ENCODE measurements around the gene SHOC2.

Gene SHOC2

GRCh38 chr10:110927461-110927860 lies 8.1 kb downstream of the SHOC2 start:
- H3K36me3 ChIP-seq (ENCODE audit: control insufficient read depth in 1 of 2, insufficient read depth in 2 of 2, low read length in 2 of 2), result no peaks in the 10 kb centered on the region
- no peaks in the 10 kb centered on the region for H3K9me3 ChIP-seq (ENCODE audit: insufficient read depth, low read depth, low read length)
- no peak overlapping the region for H3K27ac ChIP-seq (ENCODE audit: low read depth, low read length)
- H3K4ac ChIP-seq (ENCODE audit: low read depth, low read length), result no peak overlapping the region
- no peak overlapping the region for H3K9ac ChIP-seq (ENCODE audit: low read length)
- H3K4me3 ChIP-seq (ENCODE audit: low read depth, low read length), result no peak overlapping the region
- no peak overlapping the region for H4K91ac ChIP-seq (ENCODE audit: low read depth, low read length)
- H3K27me3 ChIP-seq (ENCODE audit: insufficient read depth, low read length), result no peaks in the 10 kb centered on the region
- no peak overlapping the region for H3K18ac ChIP-seq (ENCODE audit: low read length)
- no peak overlapping the region for H2AFZ ChIP-seq (ENCODE audit: insufficient read depth, low read length, poor library complexity)
- no peak overlapping the region for H2BK5ac ChIP-seq (ENCODE audit: low read depth, low read length, poor library complexity)
- H4K12ac ChIP-seq (ENCODE audit: low read depth, low read length), result no peak overlapping the region
- H2AK5ac ChIP-seq (ENCODE audit: low read length), result no peak overlapping the region
- no peaks in the 10 kb centered on the region for H3K79me1 ChIP-seq (ENCODE audit: low read length)
- H2BK120ac ChIP-seq (ENCODE audit: insufficient read depth, low read length, poor library complexity), result no peak overlapping the region
- H2BK12ac ChIP-seq (ENCODE audit: low read length), result no peak overlapping the region
- H3K4me2 ChIP-seq (ENCODE audit: low read length), result no peak overlapping the region
- no peaks in the 10 kb centered on the region for H3K4me1 ChIP-seq (ENCODE audit: control insufficient read depth in 1 of 2, insufficient read depth in 2 of 2, low read length in 2 of 2)
- no peak overlapping the region for H4K8ac ChIP-seq (ENCODE audit: low read depth, low read length)
- peaks cover 4% of the 10 kb centered on the region for H3K79me2 ChIP-seq (ENCODE audit: control insufficient read depth, insufficient read depth, low read length, poor library complexity)
- no peak overlapping the region for H3K23ac ChIP-seq (ENCODE audit: low read length)
- WGBS (ENCODE audit: extremely low coverage, insufficient coverage, insufficient read length), result no CpG with 5 or more reads among the region's 2 CpGs
- no peak overlapping the region for H3K14ac ChIP-seq (ENCODE audit: low read length)
- DNase-seq, result no peak

GRCh38 chr10:110931769-110932381 lies 12.5 kb downstream of the SHOC2 start:
- no peaks in the 10 kb centered on the region for H3K79me1 ChIP-seq (ENCODE audit: low read length)
- H3K23ac ChIP-seq (ENCODE audit: low read length), result no peak overlapping the region
- no peak overlapping the region for H4K12ac ChIP-seq (ENCODE audit: low read depth, low read length)
- H3K14ac ChIP-seq (ENCODE audit: low read length), result no peak overlapping the region
- no peak for DNase-seq
- peaks cover 4% of the 10 kb centered on the region for H3K79me2 ChIP-seq (ENCODE audit: control insufficient read depth, insufficient read depth, low read length, poor library complexity)
- no peak overlapping the region for H2BK120ac ChIP-seq (ENCODE audit: insufficient read depth, low read length, poor library complexity)
- no peak overlapping the region for H3K4me2 ChIP-seq (ENCODE audit: low read length)
- no peak overlapping the region for H2BK12ac ChIP-seq (ENCODE audit: low read length)
- no peak overlapping the region for H3K4me3 ChIP-seq (ENCODE audit: low read depth, low read length)
- H2BK5ac ChIP-seq (ENCODE audit: low read depth, low read length, poor library complexity), result no peak overlapping the region
- H4K8ac ChIP-seq (ENCODE audit: low read depth, low read length), result no peak overlapping the region
- H3K27me3 ChIP-seq (ENCODE audit: insufficient read depth, low read length), result no peaks in the 10 kb centered on the region
- H3K9me3 ChIP-seq (ENCODE audit: insufficient read depth, low read depth, low read length), result peaks cover 1% of the 10 kb centered on the region
- no peak overlapping the region for H3K27ac ChIP-seq (ENCODE audit: low read depth, low read length)
- no peak overlapping the region for H3K18ac ChIP-seq (ENCODE audit: low read length)
- H4K91ac ChIP-seq (ENCODE audit: low read depth, low read length), result no peak overlapping the region
- no peak overlapping the region for H3K9ac ChIP-seq (ENCODE audit: low read length)
- WGBS (ENCODE audit: extremely low coverage, insufficient coverage, insufficient read length), result no CpG with 5 or more reads among the region's 1 CpG
- no peak overlapping the region for H3K4ac ChIP-seq (ENCODE audit: low read depth, low read length)
- H2AFZ ChIP-seq (ENCODE audit: insufficient read depth, low read length, poor library complexity), result no peak overlapping the region
- H3K36me3 ChIP-seq (ENCODE audit: control insufficient read depth in 1 of 2, insufficient read depth in 2 of 2, low read length in 2 of 2), result no peaks in the 10 kb centered on the region
- no peaks in the 10 kb centered on the region for H3K4me1 ChIP-seq (ENCODE audit: control insufficient read depth in 1 of 2, insufficient read depth in 2 of 2, low read length in 2 of 2)
- H2AK5ac ChIP-seq (ENCODE audit: low read length), result no peak overlapping the region

GRCh38 chr10:110932505-110933180 lies 13.2 kb downstream of the SHOC2 start:
- no peak overlapping the region for H4K12ac ChIP-seq (ENCODE audit: low read depth, low read length)
- no peak overlapping the region for H3K14ac ChIP-seq (ENCODE audit: low read length)
- H3K27ac ChIP-seq (ENCODE audit: low read depth, low read length), result no peak overlapping the region
- H4K91ac ChIP-seq (ENCODE audit: low read depth, low read length), result no peak overlapping the region
- no CpG with 5 or more reads among the region's 1 CpG for WGBS (ENCODE audit: extremely low coverage, insufficient coverage, insufficient read length)
- H2BK5ac ChIP-seq (ENCODE audit: low read depth, low read length, poor library complexity), result no peak overlapping the region
- no peaks in the 10 kb centered on the region for H3K79me1 ChIP-seq (ENCODE audit: low read length)
- H2BK12ac ChIP-seq (ENCODE audit: low read length), result no peak overlapping the region
- H3K4ac ChIP-seq (ENCODE audit: low read depth, low read length), result no peak overlapping the region
- H3K4me3 ChIP-seq (ENCODE audit: low read depth, low read length), result no peak overlapping the region
- no peaks in the 10 kb centered on the region for H3K36me3 ChIP-seq (ENCODE audit: control insufficient read depth in 1 of 2, insufficient read depth in 2 of 2, low read length in 2 of 2)
- H3K27me3 ChIP-seq (ENCODE audit: insufficient read depth, low read length), result no peaks in the 10 kb centered on the region
- no peak overlapping the region for H2AFZ ChIP-seq (ENCODE audit: insufficient read depth, low read length, poor library complexity)
- H3K9ac ChIP-seq (ENCODE audit: low read length), result no peak overlapping the region
- no peak overlapping the region for H2AK5ac ChIP-seq (ENCODE audit: low read length)
- H3K79me2 ChIP-seq (ENCODE audit: control insufficient read depth, insufficient read depth, low read length, poor library complexity), result peaks cover 4% of the 10 kb centered on the region
- H3K18ac ChIP-seq (ENCODE audit: low read length), result no peak overlapping the region
- H3K4me1 ChIP-seq (ENCODE audit: control insufficient read depth in 1 of 2, insufficient read depth in 2 of 2, low read length in 2 of 2), result no peaks in the 10 kb centered on the region
- no peak overlapping the region for H3K4me2 ChIP-seq (ENCODE audit: low read length)
- DNase-seq, result peak in 1 of 2 donors; percentile 53
- no peak overlapping the region for H2BK120ac ChIP-seq (ENCODE audit: insufficient read depth, low read length, poor library complexity)
- H4K8ac ChIP-seq (ENCODE audit: low read depth, low read length), result no peak overlapping the region
- no peak overlapping the region for H3K23ac ChIP-seq (ENCODE audit: low read length)
- H3K9me3 ChIP-seq (ENCODE audit: insufficient read depth, low read depth, low read length), result peaks cover 1% of the 10 kb centered on the region

- H3K23ac ChIP-seq (ENCODE audit: low read length), result no peak overlapping the region
- no CpG with 5 or more reads among the region's 18 CpGs for WGBS (ENCODE audit: extremely low coverage, insufficient coverage, insufficient read length)
- H3K27me3 ChIP-seq (ENCODE audit: insufficient read depth, low read length), result no peaks in the 10 kb centered on the region
- H2AFZ ChIP-seq (ENCODE audit: insufficient read depth, low read length, poor library complexity), result no peak overlapping the region
- peak overlapping the region; percentile 75 for H3K4ac ChIP-seq (ENCODE audit: low read depth, low read length)
- DNase-seq, result no peak
- no peak overlapping the region for H3K18ac ChIP-seq (ENCODE audit: low read length)
- H2AK5ac ChIP-seq (ENCODE audit: low read length), result no peak overlapping the region
- H3K14ac ChIP-seq (ENCODE audit: low read length), result no peak overlapping the region
- H2BK12ac ChIP-seq (ENCODE audit: low read length), result no peak overlapping the region
- peaks cover 1% of the 10 kb centered on the region for H3K9me3 ChIP-seq (ENCODE audit: insufficient read depth, low read depth, low read length)
- no peak overlapping the region for H3K4me3 ChIP-seq (ENCODE audit: low read depth, low read length)
- H3K36me3 ChIP-seq (ENCODE audit: control insufficient read depth in 1 of 2, insufficient read depth in 2 of 2, low read length in 2 of 2), result no peaks in the 10 kb centered on the region
- H2BK5ac ChIP-seq (ENCODE audit: low read depth, low read length, poor library complexity), result no peak overlapping the region
- no peaks in the 10 kb centered on the region for H3K4me1 ChIP-seq (ENCODE audit: control insufficient read depth in 1 of 2, insufficient read depth in 2 of 2, low read length in 2 of 2)
- no peak overlapping the region for H3K9ac ChIP-seq (ENCODE audit: low read length)
- H3K79me1 ChIP-seq (ENCODE audit: low read length), result no peaks in the 10 kb centered on the region
- no peak overlapping the region for H3K27ac ChIP-seq (ENCODE audit: low read depth, low read length)
- no peak overlapping the region for H3K4me2 ChIP-seq (ENCODE audit: low read length)
- H4K12ac ChIP-seq (ENCODE audit: low read depth, low read length), result no peak overlapping the region
- no peak overlapping the region for H2BK120ac ChIP-seq (ENCODE audit: insufficient read depth, low read length, poor library complexity)
- H3K79me2 ChIP-seq (ENCODE audit: control insufficient read depth, insufficient read depth, low read length, poor library complexity), result peaks cover 3% of the 10 kb centered on the region
- no peak overlapping the region for H4K8ac ChIP-seq (ENCODE audit: low read depth, low read length)
- H4K91ac ChIP-seq (ENCODE audit: low read depth, low read length), result no peak overlapping the region
Measured at GRCh38 chr10:110936757-110937156, 17.4 kb downstream of the SHOC2 start.
